Right lobe of liver (tissue), 6 donors: ENCODE data around the gene TXN2. TPM values are rescaled to one million over a fixed set of nuclear protein-coding genes. Genes with fewer than 3 reads are reported as not detected.
A peak's percentile ranks its signal among the peaks of the same experiment; 100 is the strongest.

Experiments
- ATAC-seq, 4 donors: fragments of 200-7000 bp; cut with Tn5 transposase; one replicate each; pipeline ENCODE4 v1.9.1; 2020; ENCODE audit warnings: mild to moderate bottlenecking in 4 of 4, moderate library complexity in 4 of 4
- DNase-seq, 3 donors: peaks; one replicate each; pipeline ENCODE4 v3.0.0-alpha.2; 2020
- H3K27ac ChIP-seq, 3 donors: fragments of 200-600 bp; one replicate each; pipeline ENCODE4 v1.8.0; 2022
- H3K27me3 ChIP-seq, 2 donors: fragments of 200-600 bp; one replicate each; pipeline ENCODE4 v1.8.0; 2022
- H3K36me3 ChIP-seq, 4 donors: fragments of 200-600 bp; sonication (generic) in 1 of 4; one replicate each; pipeline versions ENCODE4 v1.5.1 to v1.8.0; 2017 to 2022; ENCODE audit warnings: control low read depth in 1 of 4
- H3K4me1 ChIP-seq, 4 donors: fragments of 200-600 bp; sonication (generic) in 1 of 4; one replicate each; pipeline versions ENCODE4 v1.5.1 to v1.8.0; 2017 to 2022; ENCODE audit warnings: control low read depth in 1 of 4
- H3K4me3 ChIP-seq, 3 donors: fragments of 200-600 bp; one replicate each; pipeline ENCODE4 v1.8.0; 2022
- H3K9me3 ChIP-seq, 4 donors: fragments of 200-600 bp; sonication (generic) in 1 of 4; one replicate each; pipeline versions ENCODE4 v1.5.1 to v1.8.0; 2017 to 2022; ENCODE audit warnings: control low read depth in 1 of 4
- POLR2A ChIP-seq: fragments of 450-650 bp; IDR thresholded peaks from one replicate; pipeline ENCODE4 v1.6.1; 2017; ENCODE audit warnings: antibody characterized with exemption, mild to moderate bottlenecking
- WGBS: methylation state at CpG from one replicate; pipeline ENCODE4 v1.1.6; 2018; ENCODE audit warnings: low coverage, low lambda C conversion rate; ENCODE audit not compliant: insufficient coverage; ENCODE audit errors: missing lambda C conversion rate; 5-methylcytosine and 5-hydroxymethylcytosine counted together
- intact Hi-C, 2 donors: fragments of 100-400 bp; cut with DNase I; formaldehyde crosslinking; loops; one replicate each; pipeline versions ENCODE4 v1.11.2 to v1.14.1; 2022
- total RNA-seq, 6 experiments: library from RNA; depleted of rRNA in 2 of 6; stranded (reverse); fragments of >200 nt in 2 of 6; fragmentation: NEBNext Ultra II Directional in 3 of 6; extraction: Animal tissue kit (Norgen Biotek cat#: 25700) in 3 of 6; gene quantifications; one replicate each; pipeline versions ENCODE4 v1.1.0 to v1.2.4, GENCODE V29; 2016 to 2023
- TF ChIP-seq, protein P1 (sequence below), 4 donors: fragments of 200-600 bp in 3 of 4; fragments of 450-650 bp in 1 of 4; IDR thresholded peaks; one replicate each; pipeline versions ENCODE4 v1.5.1 to v1.8.0; 2016 to 2022; ENCODE audit warnings: antibody characterized with exemption in 4 of 4, mild to moderate bottlenecking in 2 of 4
- donor health status: DM: no; HTN: yes; CAD: no.
- donor health status: DM: no; HTN: no; CAD: no.
- donor health status: DM: no; HTN: no; CAD: no.
- donor health status: DM: no; HTN: yes; CAD: no.
- donor health status: DM: no; HTN: yes; CAD: no.

The TXN2 gene
- total RNA-seq, 6 experiments from 2014 or later, result 56.0 to 94.8 (median 67.2) TPM

DNA sequence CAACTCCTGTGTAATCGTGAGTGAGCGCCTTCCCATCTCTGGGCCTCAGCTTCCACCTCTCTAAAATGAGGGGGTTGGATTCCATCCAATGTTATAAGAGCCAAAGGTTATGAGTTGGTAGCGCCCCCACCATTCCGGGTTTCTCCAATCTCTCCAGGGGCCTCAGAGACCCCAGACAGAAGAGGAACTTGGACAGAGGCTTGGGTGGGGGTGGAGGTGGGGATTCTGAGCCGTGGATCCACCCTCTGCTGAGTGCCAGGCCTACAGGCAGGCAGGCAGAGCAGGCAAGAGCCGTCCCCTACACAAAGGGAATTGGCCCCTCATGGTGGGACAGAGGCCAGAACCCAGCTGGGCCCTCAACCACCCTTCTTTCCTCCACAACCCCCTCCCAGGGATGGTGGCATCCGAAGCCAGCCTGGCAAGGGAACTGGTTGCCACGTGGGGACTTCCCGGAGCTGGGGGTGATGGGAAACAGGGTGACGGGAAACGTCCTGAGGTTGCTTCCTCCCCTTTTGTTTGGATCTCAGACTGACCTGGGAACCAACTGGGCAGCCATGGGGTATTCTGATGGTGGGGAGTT lies 31.8 kb downstream of the TXN2 start:
- no peak for ATAC-seq
- no peaks in the 10 kb centered on the region for H3K9me3 ChIP-seq
- 58% methylated on average over 8 of the region's 11 CpGs for WGBS
- H3K36me3 ChIP-seq, result no peaks in the 10 kb centered on the region
- DNase-seq, result peak in 1 of 3 donors; percentile 53
- H3K4me3 ChIP-seq, result no peak overlapping the region
- peak overlapping the region in 1 of 3 donors; percentile 33 for H3K27ac ChIP-seq
- no peaks in the 10 kb centered on the region for H3K27me3 ChIP-seq
- intact Hi-C loops, result no loop called here
- peaks cover 0 to 26% (median 12%) of the 10 kb centered on the region in 4 donors for H3K4me1 ChIP-seq
- TF ChIP-seq, protein P1, sequence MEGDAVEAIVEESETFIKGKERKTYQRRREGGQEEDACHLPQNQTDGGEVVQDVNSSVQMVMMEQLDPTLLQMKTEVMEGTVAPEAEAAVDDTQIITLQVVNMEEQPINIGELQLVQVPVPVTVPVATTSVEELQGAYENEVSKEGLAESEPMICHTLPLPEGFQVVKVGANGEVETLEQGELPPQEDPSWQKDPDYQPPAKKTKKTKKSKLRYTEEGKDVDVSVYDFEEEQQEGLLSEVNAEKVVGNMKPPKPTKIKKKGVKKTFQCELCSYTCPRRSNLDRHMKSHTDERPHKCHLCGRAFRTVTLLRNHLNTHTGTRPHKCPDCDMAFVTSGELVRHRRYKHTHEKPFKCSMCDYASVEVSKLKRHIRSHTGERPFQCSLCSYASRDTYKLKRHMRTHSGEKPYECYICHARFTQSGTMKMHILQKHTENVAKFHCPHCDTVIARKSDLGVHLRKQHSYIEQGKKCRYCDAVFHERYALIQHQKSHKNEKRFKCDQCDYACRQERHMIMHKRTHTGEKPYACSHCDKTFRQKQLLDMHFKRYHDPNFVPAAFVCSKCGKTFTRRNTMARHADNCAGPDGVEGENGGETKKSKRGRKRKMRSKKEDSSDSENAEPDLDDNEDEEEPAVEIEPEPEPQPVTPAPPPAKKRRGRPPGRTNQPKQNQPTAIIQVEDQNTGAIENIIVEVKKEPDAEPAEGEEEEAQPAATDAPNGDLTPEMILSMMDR (IDR thresholded peaks at IDR 0.05), result no peak
- TF ChIP-seq POLR2A, result no peak

DNA sequence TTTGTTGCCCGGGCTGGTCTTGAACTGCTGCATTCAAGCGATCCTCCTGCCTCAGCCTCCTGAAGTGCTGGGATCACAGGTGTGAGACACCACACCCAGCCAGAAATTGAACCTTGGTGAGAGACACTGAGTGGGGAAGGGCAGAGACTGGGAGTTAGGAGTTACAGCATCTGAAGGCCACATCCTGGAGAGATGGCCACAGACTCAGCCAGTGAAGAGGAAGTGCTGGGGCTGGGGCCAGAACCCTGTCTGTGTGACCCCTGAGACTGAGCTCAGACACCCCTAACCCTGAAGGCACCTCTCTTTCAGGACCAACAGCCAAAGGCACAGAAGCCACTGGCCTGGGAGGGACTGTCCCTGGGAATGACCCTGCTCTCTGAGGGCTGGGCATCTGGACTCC lies 33.8 kb downstream of the TXN2 start:
- DNase-seq, result no peak

DNA sequence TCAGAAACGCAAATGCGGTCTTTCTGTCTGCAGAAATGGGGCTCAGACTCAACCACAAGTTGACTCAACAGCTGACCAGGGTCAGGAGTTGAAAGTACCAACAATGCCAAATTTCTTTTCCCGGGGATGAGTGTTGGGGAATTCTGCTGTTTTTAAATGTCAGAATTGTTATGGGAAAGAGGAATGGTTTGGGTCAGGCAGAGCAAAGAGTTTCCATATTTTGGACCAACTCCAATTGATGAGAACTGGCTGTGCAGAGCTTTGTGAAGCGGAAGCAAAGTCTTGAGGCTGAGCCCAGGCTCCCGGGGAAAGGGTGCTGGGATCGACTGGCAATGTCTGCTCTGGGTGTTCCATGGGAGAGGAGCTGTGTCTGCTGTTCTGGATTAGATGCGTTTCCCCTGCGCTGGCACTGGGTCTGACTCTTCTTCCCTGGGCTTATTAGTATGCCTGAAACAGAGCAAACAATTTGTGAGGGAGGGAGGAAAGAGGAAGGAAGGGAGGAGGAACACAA lies 36.2 kb downstream of the TXN2 start:
- Histone ChIP-seq H3K27ac (no peak overlapping the region), H3K9me3 (no peaks in the 10 kb centered on the region), H3K36me3 (no peaks in the 10 kb centered on the region), H3K27me3 (no peaks in the 10 kb centered on the region), H3K4me3 (no peak overlapping the region), H3K4me1 (no peaks in the 10 kb centered on the region)
- no peak for TF ChIP-seq POLR2A
- TF ChIP-seq, protein P1 (IDR thresholded peaks at IDR 0.05), result no peak
- 57% methylated on average over 7 of the region's 8 CpGs for WGBS
- ATAC-seq (peak; percentile 14 to 61 (median 48)), DNase-seq (no peak)
- intact Hi-C loops, result no loop called here

More for the DNA sequence above, 33.8 kb downstream of the TXN2 start:
- intact Hi-C loops, result no loop called here
- H3K27ac ChIP-seq, result peak overlapping the region in 1 of 3 donors; percentile 43
- no peaks in the 10 kb centered on the region for H3K9me3 ChIP-seq
- H3K27me3 ChIP-seq, result no peaks in the 10 kb centered on the region
- ATAC-seq, result no peak
- no peak overlapping the region for H3K4me3 ChIP-seq
- H3K36me3 ChIP-seq, result no peaks in the 10 kb centered on the region
- 79% methylated on average over 2 of the region's 2 CpGs for WGBS
- peaks cover 0 to 15% (median 4%) of the 10 kb centered on the region in 4 donors for H3K4me1 ChIP-seq
- TF ChIP-seq, protein P1 (IDR thresholded peaks at IDR 0.05), result no peak
- TF ChIP-seq POLR2A, result no peak

DNA sequence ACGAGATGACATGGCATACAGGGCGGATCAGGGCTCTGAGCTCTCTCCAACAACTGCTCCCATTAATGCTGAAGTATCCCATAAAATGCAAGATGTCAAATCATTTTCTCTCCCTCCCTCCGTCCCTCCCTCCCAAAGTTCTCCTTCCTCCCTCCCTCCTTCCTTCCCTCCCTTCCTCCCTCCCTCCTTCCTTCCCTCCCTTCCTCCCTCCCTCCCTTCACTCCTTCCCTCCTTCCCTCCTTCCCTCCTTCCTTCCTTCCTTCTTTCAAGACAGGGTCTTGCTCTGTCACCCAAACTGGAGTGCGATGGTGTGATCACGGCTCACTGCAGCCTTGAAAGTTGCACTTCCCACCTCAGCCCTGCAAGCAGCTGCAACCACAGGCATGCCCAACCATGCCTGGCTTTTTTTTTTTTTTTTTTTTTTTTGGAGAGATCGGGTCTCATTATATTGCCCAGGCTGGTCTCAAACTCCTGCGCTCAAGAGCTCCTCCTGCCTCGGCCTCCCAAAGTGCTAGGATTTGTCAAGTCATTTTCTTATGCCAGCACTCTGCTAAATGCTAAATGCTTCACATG lies 38.2 kb downstream of the TXN2 start:
- no peak for ATAC-seq
- Histone ChIP-seq H3K4me3 (no peak overlapping the region), H3K27ac (no peak overlapping the region), H3K4me1 (no peaks in the 10 kb centered on the region), H3K9me3 (no peaks in the 10 kb centered on the region), H3K27me3 (no peaks in the 10 kb centered on the region), H3K36me3 (no peaks in the 10 kb centered on the region)
- no peak for TF ChIP-seq POLR2A
- TF ChIP-seq, protein P1 (IDR thresholded peaks at IDR 0.05), result no peak
- intact Hi-C loops, result no loop called here
- no peak for DNase-seq
- WGBS, result 79% methylated on average over 8 of the region's 8 CpGs
